Kasumi-1 (cell line): ENCODE data around the gene ASS1.
"Not testable (repeated sequence)": the region's sequence is repeated elsewhere in the genome, so short reads cannot be mapped to it uniquely, and the experiment has no call there.

ENCODE experiments used
- DNase-seq, 2 experiments: peaks; one replicate each; lab custom pipeline; 2025; lab: John Stamatoyannopoulos, UW

ASS1 gene

DNA sequence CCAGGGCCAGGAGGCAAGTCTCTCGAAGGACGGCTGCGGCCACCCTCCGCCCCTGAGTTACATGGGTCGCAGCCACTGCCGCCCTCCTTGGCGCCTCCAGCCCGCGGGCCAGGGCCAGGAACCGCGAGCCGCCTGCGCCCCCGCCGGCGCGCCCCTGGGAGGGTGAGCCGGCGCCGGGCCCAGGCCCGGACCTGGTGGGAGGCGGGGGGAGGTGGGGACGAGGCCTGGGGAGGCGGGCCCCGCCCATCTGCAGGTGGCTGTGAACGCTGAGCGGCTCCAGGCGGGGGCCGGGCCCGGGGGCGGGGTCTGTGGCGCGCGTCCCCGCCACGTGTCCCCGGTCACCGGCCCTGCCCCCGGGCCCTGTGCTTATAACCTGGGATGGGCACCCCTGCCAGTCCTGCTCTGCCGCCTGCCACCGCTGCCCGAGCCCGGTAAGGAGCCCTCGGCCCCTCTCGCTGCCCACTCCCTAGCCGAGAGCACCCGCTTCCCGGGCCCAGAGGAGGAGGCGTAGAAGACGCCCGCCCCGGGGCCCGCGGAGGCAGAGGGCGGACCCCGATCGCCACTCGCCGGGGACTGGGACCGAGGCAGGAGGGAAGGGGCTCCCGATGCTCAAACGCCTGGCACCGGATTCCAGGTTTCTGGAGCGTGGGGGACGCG is at the start of gene ASS1:
ASS1 (plus strand) TSS at position 397 of the 657 bp plus-strand sequence. CDS start 7,268 bp downstream, outside the sequence.
- DNase-seq = no peak

GRCh38 chr9:130395810-130396435 is 48.8 kb upstream of the ASS1 start:
- DNase-seq = no peak

GRCh38 chr9:130396581-130396980 is 48.2 kb upstream of the ASS1 start:
- DNase-seq = no peak

DNA sequence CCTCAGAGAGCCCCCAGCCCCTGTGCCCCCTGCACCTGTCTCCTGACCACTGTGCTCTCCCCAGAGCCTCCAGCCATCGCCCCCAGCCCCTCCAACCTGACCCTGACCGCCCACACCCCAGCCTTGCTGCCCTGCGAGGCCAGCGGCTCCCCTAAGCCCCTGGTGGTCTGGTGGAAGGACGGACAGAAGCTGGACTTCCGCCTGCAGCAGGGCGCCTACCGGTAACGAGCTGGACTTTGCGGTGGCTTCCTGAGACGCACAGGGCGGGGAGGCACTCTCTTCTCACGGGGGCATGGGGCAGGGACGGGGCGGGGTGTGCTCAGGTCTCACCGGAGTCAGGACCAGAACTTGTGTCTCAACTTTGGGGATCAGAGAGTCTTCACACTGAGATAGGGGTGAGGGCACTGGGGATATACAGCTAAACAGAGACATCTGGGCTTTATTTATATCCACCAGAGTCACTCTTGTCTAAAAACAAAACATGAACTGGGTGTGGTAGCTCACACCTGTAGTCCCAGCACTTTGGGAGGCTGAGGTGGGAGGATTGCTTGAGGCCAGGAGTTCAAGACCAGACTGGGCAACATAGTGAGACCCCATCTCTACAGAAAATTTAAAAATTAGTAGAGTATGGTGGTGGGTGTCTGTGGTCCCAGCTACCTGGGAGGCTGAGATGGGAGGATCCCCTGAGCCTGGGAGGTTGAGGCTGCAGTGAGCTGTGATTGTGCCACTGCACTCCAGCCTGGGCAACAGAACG is 46.1 kb upstream of the ASS1 start:
- DNase-seq = no peak

- no peak for DNase-seq
These were observed 45.0 kb upstream of the ASS1 start for GRCh38 chr9:130399768-130400167.

- no peak for DNase-seq
These were observed 43.9 kb upstream of the ASS1 start for GRCh38 chr9:130400870-130401269.

DNA sequence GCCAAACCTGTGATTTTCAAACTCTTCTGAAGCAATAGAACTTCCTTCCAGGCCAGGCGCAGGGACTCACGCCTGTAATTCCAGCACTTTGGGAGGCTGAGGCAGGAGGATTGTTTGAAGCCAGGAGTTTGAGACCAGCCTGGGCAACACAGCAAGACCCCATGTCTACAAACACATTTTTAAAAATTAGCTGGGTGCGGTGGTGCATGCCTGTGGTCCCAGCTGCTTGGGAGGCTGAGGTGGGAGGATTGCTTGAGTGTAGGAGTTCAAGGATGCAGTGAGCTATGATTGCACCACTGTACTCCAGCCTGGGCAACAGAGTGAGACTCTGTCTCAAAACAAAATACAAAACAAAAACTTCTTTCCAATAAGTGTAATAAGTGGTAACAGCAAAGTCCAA is 43.0 kb upstream of the ASS1 start:
- not testable (repeated sequence) for DNase-seq

GRCh38 chr9:130402243-130402642 is 42.5 kb upstream of the ASS1 start:
- DNase-seq = no peak

DNA sequence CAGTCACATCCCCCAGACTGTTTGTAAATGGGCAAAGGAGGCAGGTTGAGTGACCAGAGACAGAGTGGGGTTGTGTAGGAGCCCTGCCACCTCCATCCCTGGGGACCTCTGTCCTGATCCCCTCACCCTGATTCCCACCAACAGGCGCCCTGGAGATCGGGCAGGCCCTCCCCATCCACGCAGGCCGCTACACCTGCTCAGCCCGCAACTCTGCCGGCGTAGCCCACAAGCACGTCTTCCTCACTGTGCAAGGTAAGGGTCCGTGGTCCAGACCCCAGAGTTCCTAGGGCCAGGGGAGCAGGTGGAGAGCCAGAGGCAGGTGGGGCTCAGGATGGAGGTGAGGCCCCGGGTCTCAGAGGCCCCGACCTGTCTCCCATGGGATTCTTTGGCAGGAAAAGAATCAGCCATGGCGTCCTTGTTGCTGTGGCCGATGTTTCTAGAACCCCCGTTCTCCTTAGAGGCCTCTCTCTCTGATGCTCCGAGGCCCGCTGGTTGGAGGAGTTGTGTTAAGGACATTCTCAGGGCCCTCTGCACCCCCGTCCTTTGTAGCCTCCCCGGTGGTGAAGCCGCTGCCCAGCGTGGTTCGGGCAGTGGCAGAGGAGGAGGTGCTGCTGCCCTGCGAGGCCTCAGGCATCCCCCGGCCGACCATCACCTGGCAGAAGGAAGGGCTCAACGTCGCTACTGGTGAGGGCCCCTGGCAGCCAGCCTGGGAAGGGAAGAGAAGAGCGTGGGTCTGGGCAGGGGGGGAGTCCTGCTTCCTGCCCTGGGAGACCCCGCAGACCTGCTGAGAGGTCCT is 41.9 kb upstream of the ASS1 start:
- DNase-seq = no peak

- DNase-seq = no peak
These were observed 39.0 kb upstream of the ASS1 start for GRCh38 chr9:130405657-130406257.

DNA sequence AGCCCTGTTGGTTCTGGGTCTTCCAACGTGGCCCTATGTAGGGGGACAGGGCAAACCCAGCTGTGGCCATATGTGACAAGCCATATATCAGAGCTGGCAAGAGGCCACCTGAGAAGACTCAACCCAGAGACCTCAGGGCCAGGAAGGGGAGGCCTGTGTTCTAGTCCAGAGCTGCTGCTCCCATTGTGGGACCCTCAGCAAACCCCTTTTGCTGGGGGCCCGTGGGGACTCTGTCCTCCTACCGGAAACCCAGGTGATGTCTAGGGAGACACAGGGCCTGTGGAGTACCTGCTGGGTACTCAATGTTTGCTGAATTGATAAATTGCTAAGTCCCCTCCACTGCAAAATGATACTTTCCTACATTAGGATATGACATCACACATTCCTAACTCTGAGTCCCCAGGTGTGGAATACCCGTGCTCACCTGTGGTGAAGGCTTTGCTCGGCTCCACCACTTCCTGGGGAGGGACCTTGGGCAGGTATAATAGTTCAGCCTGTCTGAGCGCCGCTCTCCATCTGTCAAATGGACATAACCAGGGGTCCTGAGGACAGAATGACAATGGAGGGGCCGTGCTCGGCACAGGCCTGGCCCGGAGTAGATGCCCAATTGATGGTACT is 38.4 kb upstream of the ASS1 start:
- no peak for DNase-seq

DNA sequence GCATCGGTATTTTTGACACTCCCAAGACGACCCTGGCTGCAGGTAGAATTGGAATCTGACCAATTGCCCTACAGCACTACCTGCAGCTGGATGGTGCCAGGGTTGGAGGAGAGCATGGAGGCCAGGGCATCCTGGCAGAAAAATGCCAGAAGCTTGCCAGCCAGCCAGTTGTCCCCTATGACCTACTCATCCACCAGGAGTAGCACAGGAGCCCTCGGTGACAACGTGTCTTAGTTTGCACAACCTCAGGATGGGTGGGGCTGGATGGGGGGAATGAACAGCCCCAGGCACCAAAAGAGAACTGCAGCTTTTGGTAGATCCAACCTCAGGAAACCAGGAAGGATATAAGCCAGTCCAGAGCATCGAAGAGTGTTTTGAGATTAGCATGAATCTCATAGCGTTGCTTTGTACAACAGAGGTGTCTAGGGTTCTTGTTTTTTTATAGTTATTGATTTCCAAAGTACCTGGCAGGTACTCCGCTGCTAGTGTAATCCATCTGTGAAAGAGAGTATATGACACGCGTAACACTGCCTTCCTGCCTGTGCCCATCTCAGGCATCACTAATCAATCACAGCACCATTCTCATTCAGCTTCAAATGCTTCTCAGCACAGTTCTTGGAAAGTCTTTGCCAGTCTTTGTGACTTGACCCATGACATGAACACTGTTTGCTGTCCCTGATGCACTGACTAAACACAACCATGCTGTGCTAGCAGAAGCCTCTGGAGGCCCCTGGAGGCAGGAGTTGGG is 36.7 kb upstream of the ASS1 start:
- no peak for DNase-seq

DNA sequence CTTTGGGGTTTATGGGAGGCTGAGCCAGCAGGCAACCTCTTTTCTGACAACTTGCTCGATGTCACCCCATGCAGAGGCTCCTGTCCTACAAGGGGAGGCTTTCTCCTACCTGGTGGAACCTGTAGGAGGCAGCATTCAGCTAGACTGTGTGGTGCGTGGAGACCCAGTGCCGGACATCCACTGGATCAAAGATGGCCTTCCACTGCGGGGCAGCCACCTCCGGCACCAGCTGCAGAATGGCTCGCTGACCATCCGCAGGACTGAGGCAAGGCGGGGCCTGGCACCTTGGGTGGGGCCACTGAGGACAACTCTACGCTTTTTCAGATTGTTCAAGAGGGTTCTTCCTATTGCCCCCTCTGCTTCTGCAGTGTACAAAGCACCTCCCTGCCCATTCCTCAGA is 36.1 kb upstream of the ASS1 start:
- no peak for DNase-seq

- DNase-seq = no peak
These were observed 35.5 kb upstream of the ASS1 start for GRCh38 chr9:130409246-130409645.

DNA sequence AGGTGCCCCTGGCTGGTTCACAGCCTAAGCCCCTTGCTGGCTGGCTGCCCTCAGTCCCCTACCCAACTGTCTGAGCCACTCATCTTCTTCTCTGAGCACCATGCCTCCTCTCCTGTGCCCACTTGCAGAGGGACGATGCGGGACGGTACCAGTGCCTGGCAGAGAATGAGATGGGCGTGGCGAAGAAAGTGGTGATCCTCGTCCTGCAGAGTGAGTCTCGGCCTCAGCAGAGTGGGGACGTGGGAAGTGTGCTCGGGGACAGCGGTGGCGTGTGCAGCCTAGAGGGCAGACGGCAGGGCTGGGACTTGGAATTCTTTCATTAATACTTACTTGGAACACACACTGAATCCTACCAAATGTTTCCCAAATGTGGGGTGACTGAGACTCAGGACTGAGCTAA is 34.3 kb upstream of the ASS1 start:
- DNase-seq = no peak

DNA sequence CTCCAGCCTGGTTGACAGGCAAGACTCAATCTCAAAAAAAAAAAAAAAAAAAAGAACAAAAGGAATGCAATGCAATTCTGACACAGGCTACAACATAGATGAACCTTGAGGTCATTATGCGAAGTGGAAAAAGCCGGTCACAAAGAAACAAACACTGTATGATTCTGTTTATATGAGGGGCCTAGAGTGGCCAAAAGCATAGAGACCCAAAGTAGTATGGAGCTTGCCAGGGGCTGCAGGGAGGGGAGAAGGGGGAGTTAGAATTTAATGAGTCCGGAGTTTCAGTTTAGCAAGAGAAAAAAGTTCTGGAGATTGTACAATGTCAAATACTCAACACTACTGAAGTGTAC is 33.2 kb upstream of the ASS1 start:
- DNase-seq = no peak

- DNase-seq = no peak
These were observed 30.6 kb upstream of the ASS1 start for GRCh38 chr9:130414081-130414731.

DNA sequence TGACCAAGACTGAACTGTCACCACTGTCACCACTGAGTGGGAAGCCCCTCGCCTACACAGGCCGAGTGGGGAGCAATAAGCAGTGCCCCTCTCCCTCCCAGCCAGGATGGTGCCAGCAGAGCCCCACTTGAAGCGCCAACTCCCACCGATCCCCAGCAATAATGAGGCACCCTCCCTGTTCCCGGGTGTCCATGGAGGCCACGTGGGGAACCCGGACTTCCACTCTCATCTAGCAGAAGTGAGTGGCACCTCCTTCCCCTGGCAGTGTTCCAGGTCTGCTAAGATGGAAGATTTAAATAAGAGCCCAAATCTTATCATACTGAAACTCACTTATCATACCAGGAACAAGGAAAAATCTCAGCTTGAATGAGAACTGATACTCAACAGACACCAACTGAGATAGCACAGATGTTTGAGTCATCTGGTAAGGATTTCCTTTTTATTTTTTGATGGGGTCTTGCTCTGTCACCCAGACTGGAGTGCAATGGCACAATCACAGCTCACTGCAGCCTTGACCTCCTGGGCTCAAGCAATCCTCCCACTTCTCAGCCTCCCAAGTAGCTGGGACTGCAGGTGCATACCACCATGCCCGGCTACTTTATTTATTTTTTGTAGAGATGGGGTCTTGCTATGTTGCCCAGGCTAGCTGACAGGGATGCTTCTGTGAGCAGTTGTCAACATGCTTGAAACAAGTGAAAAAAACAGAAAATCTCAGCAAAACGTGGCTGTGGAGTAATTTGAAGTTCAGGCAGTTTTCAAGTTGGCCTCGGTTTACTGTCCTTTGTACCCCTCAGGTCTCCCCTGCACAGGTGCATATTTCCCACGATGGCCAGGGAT is 29.6 kb upstream of the ASS1 start:
- DNase-seq = no peak

- no peak for DNase-seq
These were observed 27.2 kb upstream of the ASS1 start for GRCh38 chr9:130417602-130418001.
